ENCODE data around the gene APH1B.

APH1B gene

GRCh38 chr15:63252292-63252691, 25.1 kb upstream of the APH1B start:
- no peak for DNase-seq (ENCODE audit: low spot score)

GRCh38 chr15:63254991-63255390, 22.4 kb upstream of the APH1B start:
- no peak for DNase-seq (ENCODE audit: low spot score)

- DNase-seq (ENCODE audit: low spot score), result no peak
Measured at GRCh38 chr15:63255489-63255990, 21.9 kb upstream of the APH1B start.

- DNase-seq (ENCODE audit: low spot score), result no peak
Measured at GRCh38 chr15:63256433-63257274, 20.8 kb upstream of the APH1B start.

- no peak for DNase-seq (ENCODE audit: low spot score)
Measured at GRCh38 chr15:63258658-63259057, 18.7 kb upstream of the APH1B start.

GRCh38 chr15:63260791-63261190, 16.6 kb upstream of the APH1B start:
- DNase-seq (ENCODE audit: low spot score), result no peak

GRCh38 chr15:63261311-63261710, 16.1 kb upstream of the APH1B start:
- DNase-seq (ENCODE audit: low spot score), result no peak

- no peak for DNase-seq (ENCODE audit: low spot score)
Measured at GRCh38 chr15:63263519-63263918, 13.9 kb upstream of the APH1B start.

- no peak for DNase-seq (ENCODE audit: low spot score)
Measured at GRCh38 chr15:63264688-63265293, 12.6 kb upstream of the APH1B start.

- no peak for DNase-seq (ENCODE audit: low spot score)
Measured at GRCh38 chr15:63274427-63274826, 3.0 kb upstream of the APH1B start.

- DNase-seq (ENCODE audit: low spot score), result no peak
Measured at GRCh38 chr15:63276342-63277037, 915 bp upstream of the APH1B start.

GRCh38 chr15:63277893-63278456, 570 bp downstream of the APH1B start:
- DNase-seq (ENCODE audit: low spot score), result peak; percentile 26

- no peak for DNase-seq (ENCODE audit: low spot score)
Measured at GRCh38 chr15:63283126-63283525, 5.7 kb downstream of the APH1B start.

- DNase-seq (ENCODE audit: low spot score), result no peak
Measured at GRCh38 chr15:63284335-63284734, 6.9 kb downstream of the APH1B start.

- no peak for DNase-seq (ENCODE audit: low spot score)
Measured at GRCh38 chr15:63287109-63287508, 9.7 kb downstream of the APH1B start.

GRCh38 chr15:63288342-63288741, 10.9 kb downstream of the APH1B start:
- no peak for DNase-seq (ENCODE audit: low spot score)

- peak; percentile 51 for DNase-seq (ENCODE audit: low spot score)
Measured at GRCh38 chr15:63288778-63289378, 11.5 kb downstream of the APH1B start.

GRCh38 chr15:63291507-63291906, 14.1 kb downstream of the APH1B start:
- no peak for DNase-seq (ENCODE audit: low spot score)

- no peak for DNase-seq (ENCODE audit: low spot score)
Measured at GRCh38 chr15:63292241-63292640, 14.8 kb downstream of the APH1B start.

GRCh38 chr15:63292771-63293170, 15.4 kb downstream of the APH1B start:
- no peak for DNase-seq (ENCODE audit: low spot score)

- no peak for DNase-seq (ENCODE audit: low spot score)
Measured at GRCh38 chr15:63294359-63294758, 17.0 kb downstream of the APH1B start.

- no peak for DNase-seq (ENCODE audit: low spot score)
Measured at GRCh38 chr15:63295341-63295740, 17.9 kb downstream of the APH1B start.
